ENCODE measurements around the gene GMPPA.

GMPPA gene

DNA sequence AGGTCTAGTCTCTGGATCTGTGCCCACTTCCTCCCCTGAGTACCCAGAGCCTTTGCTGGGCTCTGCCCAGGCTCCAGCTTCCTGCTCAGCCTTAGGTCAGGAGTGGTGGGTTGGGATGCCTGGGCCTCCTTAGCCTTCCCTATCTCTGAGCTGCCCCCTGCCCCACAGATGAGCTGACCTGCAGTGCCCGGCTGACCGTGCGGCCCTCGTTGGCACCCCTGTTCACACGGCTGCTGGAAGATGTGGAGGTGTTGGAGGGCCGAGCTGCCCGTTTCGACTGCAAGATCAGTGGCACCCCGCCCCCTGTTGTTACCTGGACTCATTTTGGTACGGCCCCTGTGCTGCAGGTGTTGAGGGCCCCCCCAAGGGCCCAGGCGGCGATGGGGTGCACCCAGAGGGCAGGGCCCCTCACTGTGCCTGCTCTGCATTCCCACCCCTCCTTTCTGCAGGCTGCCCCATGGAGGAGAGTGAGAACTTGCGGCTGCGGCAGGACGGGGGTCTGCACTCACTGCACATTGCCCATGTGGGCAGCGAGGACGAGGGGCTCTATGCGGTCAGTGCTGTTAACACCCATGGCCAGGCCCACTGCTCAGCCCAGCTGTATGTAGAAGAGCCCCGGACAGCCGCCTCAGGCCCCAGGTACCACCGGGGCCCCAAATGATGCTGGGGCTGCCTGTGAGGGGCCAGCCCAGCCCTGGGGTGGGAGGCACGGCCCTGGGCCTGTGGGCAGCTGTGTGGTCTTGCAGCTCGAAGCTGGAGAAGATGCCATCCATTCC is 30.1 kb upstream of the GMPPA start:
- no peak for DNase-seq

DNA sequence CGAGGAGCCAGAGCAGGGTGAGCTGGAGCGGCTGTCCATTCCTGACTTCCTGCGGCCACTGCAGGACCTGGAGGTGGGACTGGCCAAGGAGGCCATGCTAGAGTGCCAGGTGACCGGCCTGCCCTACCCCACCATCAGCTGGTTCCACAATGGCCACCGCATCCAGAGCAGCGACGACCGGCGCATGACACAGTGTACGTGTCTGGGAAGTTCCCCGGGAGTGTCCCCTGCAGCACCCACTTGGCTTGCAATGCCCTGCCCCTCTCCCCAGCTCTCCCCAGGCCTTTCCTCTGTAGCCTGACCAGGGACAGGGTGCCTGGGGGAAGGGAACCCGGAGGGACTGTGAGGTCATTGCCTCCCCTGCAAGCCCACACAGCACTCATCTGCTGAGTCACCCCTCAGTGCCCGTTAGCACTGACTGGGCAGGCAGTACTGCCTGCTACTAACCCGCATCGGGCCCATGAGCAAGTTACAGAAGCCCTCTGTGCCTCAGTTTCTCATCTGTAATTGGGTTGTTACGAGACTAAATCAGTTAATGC is 29.4 kb upstream of the GMPPA start:
- no peak for DNase-seq

DNA sequence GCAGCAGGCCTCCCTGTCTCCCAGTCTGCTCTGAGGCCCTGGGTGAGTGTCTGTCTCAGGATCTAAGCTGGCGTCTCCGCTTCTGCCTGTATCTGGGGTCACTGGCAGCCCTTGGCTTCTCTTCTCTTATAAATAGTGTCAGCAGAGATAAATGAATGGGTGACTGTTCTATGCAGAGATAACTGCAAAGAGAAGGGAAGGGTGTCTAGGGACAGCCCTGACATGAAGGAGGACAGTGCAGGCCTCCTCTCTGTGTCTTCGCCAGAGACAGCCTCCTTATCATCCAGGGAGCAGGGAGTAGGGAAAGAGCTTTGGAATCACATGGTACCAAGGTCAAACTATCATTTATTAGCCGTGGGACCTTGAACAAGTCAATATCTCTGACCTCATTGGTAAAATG is 28.3 kb upstream of the GMPPA start:
- DNase-seq, result no peak

- no peak for DNase-seq
Measured at GRCh38 chr2:219471476-219472371, 27.0 kb upstream of the GMPPA start.

GRCh38 chr2:219472629-219473187 is 26.0 kb upstream of the GMPPA start:
- no peak for DNase-seq

- DNase-seq, result no peak
Measured at GRCh38 chr2:219473511-219473910, 25.2 kb upstream of the GMPPA start.

GRCh38 chr2:219474285-219475060 is 24.2 kb upstream of the GMPPA start:
- no peak for DNase-seq

DNA sequence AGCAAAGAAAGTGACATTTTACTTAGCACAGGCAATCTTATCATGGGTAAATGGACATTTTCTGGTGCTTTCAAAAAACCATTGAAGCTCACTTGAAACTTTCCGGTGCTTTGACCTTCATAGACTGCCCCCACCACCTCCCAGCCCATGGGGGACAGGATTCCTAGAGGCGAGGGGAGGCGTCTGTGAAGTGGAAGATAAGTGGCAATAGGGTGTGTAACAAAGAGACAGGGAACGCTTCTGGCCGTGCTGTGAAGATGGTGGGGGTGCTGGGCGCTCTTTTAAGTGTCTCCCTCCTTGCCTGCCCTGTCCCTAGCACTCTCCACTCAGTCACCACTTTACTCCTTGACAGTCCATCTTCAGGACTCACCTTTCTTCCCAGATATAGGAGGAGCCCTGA is 23.4 kb upstream of the GMPPA start:
- no peak for DNase-seq

DNA sequence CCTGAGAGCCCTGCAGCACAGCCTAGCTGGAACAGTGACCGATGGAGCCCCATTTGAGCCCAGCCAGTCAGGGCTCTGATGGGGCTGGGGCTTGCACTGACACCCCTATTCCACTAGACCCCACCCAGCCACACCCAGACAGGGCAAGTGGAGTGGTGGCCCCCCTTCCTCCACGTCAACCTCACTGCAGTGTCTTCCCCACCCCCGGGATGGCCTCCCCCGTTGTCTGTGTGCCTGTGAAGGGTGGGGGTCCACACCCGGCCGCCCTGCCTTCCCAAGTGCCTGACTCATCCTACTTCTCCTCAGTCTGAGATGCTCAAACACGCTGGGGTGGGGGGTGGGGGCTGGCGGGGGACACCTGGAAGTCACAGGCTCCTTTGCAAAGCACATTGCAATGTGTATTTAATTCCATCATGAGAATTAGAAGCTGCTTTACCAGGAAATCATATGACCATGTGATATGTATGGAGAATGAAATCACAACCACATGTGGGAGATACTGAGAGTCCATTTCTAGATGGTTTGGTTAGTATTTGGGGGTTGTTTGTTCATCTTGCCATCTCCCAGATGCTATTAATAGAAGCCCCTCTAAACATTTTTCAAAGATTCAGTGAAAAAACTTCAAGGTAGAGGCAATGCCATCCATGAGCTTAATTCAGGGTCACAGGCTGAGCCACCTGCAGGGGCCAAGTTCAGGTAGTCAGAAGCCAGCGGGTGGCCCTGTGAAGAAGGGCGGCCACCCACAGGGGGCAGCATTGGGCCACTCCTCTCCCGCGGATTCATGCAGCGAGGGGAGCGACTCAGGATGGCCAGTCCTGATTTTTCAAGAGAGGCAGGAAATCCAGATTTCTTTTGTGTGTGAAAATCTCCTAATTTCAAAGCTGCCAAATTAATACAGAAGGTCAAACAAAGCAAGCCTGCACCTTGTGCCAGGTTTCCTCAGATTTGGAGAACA is 22.7 kb upstream of the GMPPA start:
- peak; percentile 51 for DNase-seq

DNA sequence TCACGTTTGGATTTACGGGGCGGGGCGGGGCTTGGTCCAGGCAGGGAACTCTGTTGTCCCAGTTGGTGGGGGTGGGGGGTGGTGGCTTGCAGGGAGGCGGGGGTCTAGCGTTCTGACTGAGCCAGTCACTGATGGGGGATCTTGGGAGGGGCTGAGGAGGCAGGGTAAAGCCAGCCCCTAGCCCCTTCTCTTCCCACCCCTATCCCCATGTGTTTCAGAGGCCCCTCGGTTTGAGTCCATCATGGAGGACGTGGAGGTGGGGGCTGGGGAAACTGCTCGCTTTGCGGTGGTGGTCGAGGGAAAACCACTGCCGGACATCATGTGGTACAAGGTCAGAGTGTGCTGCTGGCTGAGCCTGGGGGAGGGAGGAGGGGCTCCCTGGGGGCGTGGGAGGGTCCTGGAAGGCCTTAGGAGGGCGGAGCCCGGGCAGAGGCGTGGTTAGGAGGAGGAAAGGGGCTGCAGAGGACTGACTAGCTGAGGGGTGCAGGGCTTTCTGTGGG is 22.0 kb upstream of the GMPPA start:
- no peak for DNase-seq

GRCh38 chr2:219477179-219477578 is 21.5 kb upstream of the GMPPA start:
- no peak for DNase-seq

DNA sequence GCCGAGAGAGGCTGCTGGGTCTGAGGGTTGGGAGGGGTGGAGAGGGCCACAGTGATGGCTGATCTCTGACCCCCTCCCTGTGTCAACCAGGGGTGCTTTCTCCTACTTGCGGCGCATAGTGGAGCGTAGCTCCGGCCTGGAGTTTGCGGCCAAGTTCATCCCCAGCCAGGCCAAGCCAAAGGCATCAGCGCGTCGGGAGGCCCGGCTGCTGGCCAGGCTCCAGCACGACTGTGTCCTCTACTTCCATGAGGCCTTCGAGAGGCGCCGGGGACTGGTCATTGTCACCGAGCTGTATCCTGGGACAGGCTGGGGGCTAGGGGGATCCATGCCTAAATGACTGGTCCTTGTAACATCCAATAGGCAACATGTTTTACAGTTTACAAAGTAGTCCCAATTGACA is 20.9 kb upstream of the GMPPA start:
- DNase-seq, result no peak

GRCh38 chr2:219478916-219479315 is 19.8 kb upstream of the GMPPA start:
- DNase-seq, result no peak

GRCh38 chr2:219480004-219480403 is 18.7 kb upstream of the GMPPA start:
- no peak for DNase-seq

DNA sequence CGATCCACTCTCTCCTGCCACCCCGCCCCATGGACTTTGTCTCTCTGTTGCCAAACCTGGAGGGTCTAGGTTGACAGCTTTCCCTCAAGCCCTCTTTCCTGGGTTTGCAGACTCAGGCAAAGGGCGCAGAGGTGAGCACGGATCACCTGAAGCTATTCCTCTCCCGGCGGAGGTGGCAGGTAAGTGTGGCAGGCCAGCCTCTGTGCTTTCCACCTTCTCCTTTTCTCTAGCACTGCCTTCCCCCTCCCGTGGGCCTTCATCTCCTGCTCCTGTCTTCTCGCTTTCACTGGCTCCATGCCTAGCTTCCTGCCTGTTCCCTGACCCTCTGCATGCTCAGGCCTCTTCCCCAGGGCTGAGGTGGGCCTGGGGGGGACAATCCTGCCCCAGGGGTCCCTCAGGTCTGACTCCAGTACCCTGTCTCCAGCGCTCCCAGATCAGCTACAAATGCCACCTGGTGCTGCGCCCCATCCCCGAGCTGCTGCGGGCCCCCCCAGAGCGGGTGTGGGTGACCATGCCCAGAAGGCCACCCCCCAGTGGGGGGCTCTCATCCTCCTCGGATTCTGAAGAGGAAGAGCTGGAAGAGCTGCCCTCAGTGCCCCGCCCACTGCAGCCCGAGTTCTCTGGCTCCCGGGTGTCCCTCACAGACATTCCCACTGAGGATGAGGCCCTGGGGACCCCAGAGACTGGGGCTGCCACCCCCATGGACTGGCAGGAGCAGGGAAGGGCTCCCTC is 15.9 kb upstream of the GMPPA start:
- DNase-seq, result no peak

DNA sequence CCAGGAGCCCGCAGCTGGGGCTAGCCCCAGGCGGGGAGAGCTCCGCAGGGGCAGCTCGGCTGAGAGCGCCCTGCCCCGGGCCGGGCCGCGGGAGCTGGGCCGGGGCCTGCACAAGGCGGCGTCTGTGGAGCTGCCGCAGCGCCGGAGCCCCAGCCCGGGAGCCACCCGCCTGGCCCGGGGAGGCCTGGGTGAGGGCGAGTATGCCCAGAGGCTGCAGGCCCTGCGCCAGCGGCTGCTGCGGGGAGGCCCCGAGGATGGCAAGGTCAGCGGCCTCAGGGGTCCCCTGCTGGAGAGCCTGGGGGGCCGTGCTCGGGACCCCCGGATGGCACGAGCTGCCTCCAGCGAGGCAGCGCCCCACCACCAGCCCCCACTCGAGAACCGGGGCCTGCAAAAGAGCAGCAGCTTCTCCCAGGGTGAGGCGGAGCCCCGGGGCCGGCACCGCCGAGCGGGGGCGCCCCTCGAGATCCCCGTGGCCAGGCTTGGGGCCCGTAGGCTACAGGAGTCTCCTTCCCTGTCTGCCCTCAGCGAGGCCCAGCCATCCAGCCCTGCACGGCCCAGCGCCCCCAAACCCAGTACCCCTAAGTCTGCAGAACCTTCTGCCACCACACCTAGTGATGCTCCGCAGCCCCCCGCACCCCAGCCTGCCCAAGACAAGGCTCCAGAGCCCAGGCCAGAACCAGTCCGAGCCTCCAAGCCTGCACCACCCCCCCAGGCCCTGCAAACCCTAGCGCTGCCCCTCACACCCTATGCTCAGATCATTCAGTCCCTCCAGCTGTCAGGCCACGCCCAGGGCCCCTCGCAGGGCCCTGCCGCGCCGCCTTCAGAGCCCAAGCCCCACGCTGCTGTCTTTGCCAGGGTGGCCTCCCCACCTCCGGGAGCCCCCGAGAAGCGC is 15.0 kb upstream of the GMPPA start:
- DNase-seq, result no peak

DNA sequence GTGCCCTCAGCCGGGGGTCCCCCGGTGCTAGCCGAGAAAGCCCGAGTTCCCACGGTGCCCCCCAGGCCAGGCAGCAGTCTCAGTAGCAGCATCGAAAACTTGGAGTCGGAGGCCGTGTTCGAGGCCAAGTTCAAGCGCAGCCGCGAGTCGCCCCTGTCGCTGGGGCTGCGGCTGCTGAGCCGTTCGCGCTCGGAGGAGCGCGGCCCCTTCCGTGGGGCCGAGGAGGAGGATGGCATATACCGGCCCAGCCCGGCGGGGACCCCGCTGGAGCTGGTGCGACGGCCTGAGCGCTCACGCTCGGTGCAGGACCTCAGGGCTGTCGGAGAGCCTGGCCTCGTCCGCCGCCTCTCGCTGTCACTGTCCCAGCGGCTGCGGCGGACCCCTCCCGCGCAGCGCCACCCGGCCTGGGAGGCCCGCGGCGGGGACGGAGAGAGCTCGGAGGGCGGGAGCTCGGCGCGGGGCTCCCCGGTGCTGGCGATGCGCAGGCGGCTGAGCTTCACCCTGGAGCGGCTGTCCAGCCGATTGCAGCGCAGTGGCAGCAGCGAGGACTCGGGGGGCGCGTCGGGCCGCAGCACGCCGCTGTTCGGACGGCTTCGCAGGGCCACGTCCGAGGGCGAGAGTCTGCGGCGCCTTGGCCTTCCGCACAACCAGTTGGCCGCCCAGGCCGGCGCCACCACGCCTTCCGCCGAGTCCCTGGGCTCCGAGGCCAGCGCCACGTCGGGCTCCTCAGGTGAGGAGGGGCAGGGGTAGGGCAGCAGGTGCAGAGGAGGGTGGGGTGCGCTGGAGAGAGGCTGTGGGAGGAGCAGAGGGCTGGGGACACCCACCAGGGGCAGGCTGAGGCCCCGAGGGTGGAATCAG is 14.1 kb upstream of the GMPPA start:
- no peak for DNase-seq

DNA sequence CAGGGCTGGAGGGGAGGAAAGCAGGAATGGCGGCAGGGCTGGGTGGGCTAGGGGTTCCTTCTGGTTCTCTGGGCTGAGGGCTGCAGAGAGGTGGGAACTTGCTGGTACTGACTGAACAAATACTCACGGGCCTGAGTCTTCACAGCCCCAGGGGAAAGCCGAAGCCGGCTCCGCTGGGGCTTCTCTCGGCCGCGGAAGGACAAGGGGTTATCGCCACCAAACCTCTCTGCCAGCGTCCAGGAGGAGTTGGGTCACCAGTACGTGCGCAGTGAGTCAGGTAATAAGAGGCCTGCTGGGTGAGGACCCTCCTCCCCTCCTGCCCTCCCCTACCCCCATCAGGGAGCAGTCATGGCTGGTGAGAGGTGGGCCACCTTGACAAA is 13.5 kb upstream of the GMPPA start:
- no peak for DNase-seq

All from NCI-H2227 treated with DMSO at 0.1 percent for 48 hours (cell line).